Keratinocyte (primary cell): ENCODE results near the gene ROR2.

ENCODE experiments used
- EZH2 ChIP-seq: IDR thresholded peaks from one replicate; pipeline ENCODE4 v1.6.1; 2012; ENCODE audit warnings: inconsistent platforms, mild to moderate bottlenecking, low read length, moderate library complexity
- TF ChIP-seq, protein P1 (sequence below), 3 experiments: IDR thresholded peaks in 1 of 3; conservative IDR thresholded peaks in 1 of 3; optimal IDR thresholded peaks in 1 of 3; 2 replicates in 2 of 3; 3 replicates in 1 of 3; pipeline versions ENCODE3 to v1.5.1; 2011; ENCODE audit warnings: low read length in 3 of 3, mild to moderate bottlenecking in 3 of 3, moderate library complexity in 2 of 3, control low read depth in 1 of 3, inconsistent platforms in 1 of 3; ENCODE audit not compliant: insufficient read depth in 2 of 3; ENCODE audit errors: extremely low read depth in 1 of 3

DNA sequence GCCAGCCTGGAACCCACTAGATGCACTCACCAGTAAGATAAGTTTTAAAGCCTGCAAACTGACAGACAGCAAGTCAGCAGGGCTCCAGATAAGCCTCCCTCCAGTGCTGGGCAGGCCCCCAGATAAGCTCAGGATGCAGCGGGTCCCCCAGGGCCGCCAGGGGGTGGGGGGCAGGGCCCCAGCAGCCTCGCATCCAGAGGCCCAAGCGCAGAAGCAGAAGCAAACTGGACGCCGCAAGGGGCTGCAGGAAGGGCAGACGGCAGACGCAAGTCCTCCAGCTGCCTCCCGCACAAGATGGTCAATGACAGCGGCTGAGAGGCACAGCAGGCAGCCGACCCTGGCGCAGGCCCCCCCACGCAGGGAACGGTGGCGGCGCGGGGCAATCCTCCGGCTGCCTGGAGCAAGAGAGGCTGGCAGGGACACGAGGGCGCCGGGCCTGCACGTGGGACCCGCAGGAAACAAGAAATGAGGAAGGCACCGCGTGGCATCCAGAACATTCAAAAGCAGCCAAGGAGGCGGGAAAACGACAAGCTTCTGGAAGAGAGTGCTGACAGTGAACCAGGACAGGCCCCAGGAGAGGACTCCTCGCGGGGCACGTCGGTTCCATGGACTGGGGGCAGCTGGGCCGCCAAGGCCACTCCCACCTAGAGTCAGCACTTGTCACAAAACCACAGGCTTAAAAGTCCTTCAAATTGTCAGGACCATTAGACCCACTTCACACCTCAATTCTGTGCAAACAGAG lies 49.8 kb downstream of the ROR2 start:
- TF ChIP-seq, protein P1, sequence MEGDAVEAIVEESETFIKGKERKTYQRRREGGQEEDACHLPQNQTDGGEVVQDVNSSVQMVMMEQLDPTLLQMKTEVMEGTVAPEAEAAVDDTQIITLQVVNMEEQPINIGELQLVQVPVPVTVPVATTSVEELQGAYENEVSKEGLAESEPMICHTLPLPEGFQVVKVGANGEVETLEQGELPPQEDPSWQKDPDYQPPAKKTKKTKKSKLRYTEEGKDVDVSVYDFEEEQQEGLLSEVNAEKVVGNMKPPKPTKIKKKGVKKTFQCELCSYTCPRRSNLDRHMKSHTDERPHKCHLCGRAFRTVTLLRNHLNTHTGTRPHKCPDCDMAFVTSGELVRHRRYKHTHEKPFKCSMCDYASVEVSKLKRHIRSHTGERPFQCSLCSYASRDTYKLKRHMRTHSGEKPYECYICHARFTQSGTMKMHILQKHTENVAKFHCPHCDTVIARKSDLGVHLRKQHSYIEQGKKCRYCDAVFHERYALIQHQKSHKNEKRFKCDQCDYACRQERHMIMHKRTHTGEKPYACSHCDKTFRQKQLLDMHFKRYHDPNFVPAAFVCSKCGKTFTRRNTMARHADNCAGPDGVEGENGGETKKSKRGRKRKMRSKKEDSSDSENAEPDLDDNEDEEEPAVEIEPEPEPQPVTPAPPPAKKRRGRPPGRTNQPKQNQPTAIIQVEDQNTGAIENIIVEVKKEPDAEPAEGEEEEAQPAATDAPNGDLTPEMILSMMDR (optimal IDR thresholded peaks at IDR 0.05 in 1 of 3, IDR thresholded peaks at IDR 0.05 in 1 of 3, conservative IDR thresholded peaks at IDR 0.05 in 1 of 3; ENCODE audit: extremely low read depth in 1 of 3, insufficient read depth in 2 of 3, low read length in 3 of 3): no peak
- no peak for TF ChIP-seq EZH2
